Measurements from ENCODE around the gene LHX2.

Gene LHX2

DNA sequence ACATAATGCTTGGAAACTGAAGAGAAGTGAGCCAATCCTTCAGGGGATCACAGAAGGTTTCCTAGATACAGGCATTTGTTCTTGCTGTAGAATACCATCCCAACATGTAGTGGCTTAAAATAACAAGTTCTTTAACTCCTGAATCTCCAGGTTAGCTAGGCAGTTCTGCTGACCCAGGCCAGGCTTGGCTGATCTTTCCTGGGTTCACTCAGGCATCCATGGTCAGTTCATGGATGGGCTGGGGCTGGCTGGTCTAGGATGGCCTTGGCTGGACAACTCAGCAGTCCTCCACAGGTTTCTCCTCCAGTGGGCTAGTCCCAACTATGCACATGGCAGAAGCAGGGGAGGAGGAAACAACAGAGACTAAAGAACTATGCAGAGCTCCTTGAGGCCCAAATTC is 44.2 kb upstream of the LHX2 start:
- no peaks in the 10 kb centered on the region for H3K79me2 ChIP-seq (ENCODE audit: low read length)
- no peaks in the 10 kb centered on the region for H3K27me3 ChIP-seq (replicated peaks; ENCODE audit: insufficient read depth, low read length)
- no peaks in the 10 kb centered on the region for H4K20me1 ChIP-seq (ENCODE audit: insufficient read depth, low read length)
- no peak overlapping the region for H3K27ac ChIP-seq (ENCODE audit: low read length)
- H2AFZ ChIP-seq (ENCODE audit: low read length): no peak overlapping the region
- H3K4me1 ChIP-seq (ENCODE audit: low read length): no peaks in the 10 kb centered on the region
- H3K36me3 ChIP-seq (replicated peaks; ENCODE audit: insufficient read depth, low read length): no peaks in the 10 kb centered on the region
- H3K9ac ChIP-seq (ENCODE audit: low read length): no peak overlapping the region
- H3F3A ChIP-seq (ENCODE audit: insufficient read depth, low read length): no peaks in the 10 kb centered on the region
- TF ChIP-seq, protein P1, sequence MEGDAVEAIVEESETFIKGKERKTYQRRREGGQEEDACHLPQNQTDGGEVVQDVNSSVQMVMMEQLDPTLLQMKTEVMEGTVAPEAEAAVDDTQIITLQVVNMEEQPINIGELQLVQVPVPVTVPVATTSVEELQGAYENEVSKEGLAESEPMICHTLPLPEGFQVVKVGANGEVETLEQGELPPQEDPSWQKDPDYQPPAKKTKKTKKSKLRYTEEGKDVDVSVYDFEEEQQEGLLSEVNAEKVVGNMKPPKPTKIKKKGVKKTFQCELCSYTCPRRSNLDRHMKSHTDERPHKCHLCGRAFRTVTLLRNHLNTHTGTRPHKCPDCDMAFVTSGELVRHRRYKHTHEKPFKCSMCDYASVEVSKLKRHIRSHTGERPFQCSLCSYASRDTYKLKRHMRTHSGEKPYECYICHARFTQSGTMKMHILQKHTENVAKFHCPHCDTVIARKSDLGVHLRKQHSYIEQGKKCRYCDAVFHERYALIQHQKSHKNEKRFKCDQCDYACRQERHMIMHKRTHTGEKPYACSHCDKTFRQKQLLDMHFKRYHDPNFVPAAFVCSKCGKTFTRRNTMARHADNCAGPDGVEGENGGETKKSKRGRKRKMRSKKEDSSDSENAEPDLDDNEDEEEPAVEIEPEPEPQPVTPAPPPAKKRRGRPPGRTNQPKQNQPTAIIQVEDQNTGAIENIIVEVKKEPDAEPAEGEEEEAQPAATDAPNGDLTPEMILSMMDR (IDR thresholded peaks at IDR 0.05; ENCODE audit: low read length): no peak
- no peak for TF ChIP-seq EZH2 (optimal IDR thresholded peaks at IDR 0.05; ENCODE audit: low read depth, low read length)
- TF ChIP-seq EZH2phosphoT487 (IDR thresholded peaks at IDR 0.05; ENCODE audit: low read length): no peak
- no peaks in the 10 kb centered on the region for H3K9me2 ChIP-seq (replicated peaks; ENCODE audit: insufficient read depth, low read length)
- no peak overlapping the region for H3K4me3 ChIP-seq (ENCODE audit: low read length)
- H3K9me3 ChIP-seq (replicated peaks; ENCODE audit: insufficient read depth, low read length): no peaks in the 10 kb centered on the region
- no peak overlapping the region for H3K4me2 ChIP-seq (ENCODE audit: low read depth, low read length)
- no peak for DNase-seq

DNA sequence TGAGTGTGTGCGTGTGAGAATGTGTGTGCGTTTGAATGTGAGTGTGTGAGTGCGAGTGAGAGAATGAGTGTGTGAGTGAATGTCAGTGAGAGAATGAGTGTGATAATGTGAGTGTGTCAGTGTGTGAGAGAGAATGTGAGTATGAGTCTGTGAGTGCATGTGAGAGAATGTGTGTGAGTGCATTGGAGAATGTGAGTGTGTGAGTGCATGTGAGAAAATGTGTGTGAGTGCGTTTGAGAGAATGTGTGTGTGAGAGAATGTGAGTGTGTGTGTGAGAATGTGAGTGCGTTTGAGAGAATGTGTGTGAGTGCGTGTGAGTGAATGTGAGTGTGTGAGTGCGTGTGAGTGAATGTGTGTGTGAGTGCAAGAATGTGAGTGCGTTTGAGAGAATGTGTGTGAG is 39.0 kb upstream of the LHX2 start:
- TF ChIP-seq EZH2phosphoT487 (IDR thresholded peaks at IDR 0.05; ENCODE audit: low read length): no peak
- TF ChIP-seq, protein P1 (IDR thresholded peaks at IDR 0.05; ENCODE audit: low read length): no peak
- no peak for TF ChIP-seq EZH2 (optimal IDR thresholded peaks at IDR 0.05; ENCODE audit: low read depth, low read length)
- Histone ChIP-seq H3K4me2 (ENCODE audit: low read depth, low read length) (no peak overlapping the region), H3K4me1 (ENCODE audit: low read length) (no peaks in the 10 kb centered on the region), H3K79me2 (ENCODE audit: low read length) (no peaks in the 10 kb centered on the region), H3K9me3 (replicated peaks; ENCODE audit: insufficient read depth, low read length) (no peaks in the 10 kb centered on the region), H3K27ac (ENCODE audit: low read length) (no peak overlapping the region), H2AFZ (ENCODE audit: low read length) (no peak overlapping the region), H3F3A (ENCODE audit: insufficient read depth, low read length) (no peaks in the 10 kb centered on the region), H3K27me3 (replicated peaks; ENCODE audit: insufficient read depth, low read length) (no peaks in the 10 kb centered on the region), H3K9me2 (replicated peaks; ENCODE audit: insufficient read depth, low read length) (no peaks in the 10 kb centered on the region), H3K36me3 (replicated peaks; ENCODE audit: insufficient read depth, low read length) (no peaks in the 10 kb centered on the region), H4K20me1 (ENCODE audit: insufficient read depth, low read length) (no peaks in the 10 kb centered on the region), H3K9ac (ENCODE audit: low read length) (no peak overlapping the region), H3K4me3 (ENCODE audit: low read length) (no peak overlapping the region)
- no peak for DNase-seq

DNA sequence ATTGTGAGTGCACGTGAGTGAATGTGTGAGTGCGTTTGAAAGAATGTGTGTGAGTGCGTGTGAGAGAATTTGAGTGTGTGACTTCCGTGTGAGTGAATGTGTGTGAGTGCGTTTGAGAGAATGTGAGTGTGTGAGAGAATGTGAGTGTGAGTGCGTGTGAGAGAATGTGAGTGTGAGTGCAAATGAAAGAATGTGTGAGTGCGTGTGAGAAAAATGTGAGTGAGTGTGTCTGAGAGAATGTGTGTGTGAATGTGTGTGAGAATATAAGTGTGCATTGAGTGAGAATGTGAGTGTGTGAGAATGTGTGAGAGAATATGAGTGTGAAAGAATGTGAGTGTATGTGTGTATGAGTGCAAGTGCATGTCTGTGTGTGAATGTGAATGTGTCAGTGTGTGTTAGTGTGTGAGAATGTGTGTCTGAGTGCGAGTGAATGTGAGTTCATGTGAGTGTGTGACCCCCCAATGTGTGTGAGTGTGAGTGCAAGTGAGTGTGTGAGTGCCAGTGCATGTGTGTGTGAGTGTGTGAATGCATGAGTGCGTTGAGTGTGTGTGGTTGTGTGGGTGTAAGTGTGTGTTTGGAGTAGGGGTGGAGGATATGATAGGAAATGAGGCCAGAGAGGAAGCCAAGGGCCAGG is 37.9 kb upstream of the LHX2 start:
- Histone ChIP-seq H3K27me3 (replicated peaks; ENCODE audit: insufficient read depth, low read length) (no peaks in the 10 kb centered on the region), H3F3A (ENCODE audit: insufficient read depth, low read length) (no peaks in the 10 kb centered on the region), H3K9me3 (replicated peaks; ENCODE audit: insufficient read depth, low read length) (no peaks in the 10 kb centered on the region), H3K27ac (ENCODE audit: low read length) (no peak overlapping the region), H3K9ac (ENCODE audit: low read length) (no peak overlapping the region), H3K4me3 (ENCODE audit: low read length) (no peak overlapping the region), H3K4me1 (ENCODE audit: low read length) (no peaks in the 10 kb centered on the region), H3K36me3 (replicated peaks; ENCODE audit: insufficient read depth, low read length) (no peaks in the 10 kb centered on the region), H3K79me2 (ENCODE audit: low read length) (no peaks in the 10 kb centered on the region), H2AFZ (ENCODE audit: low read length) (no peak overlapping the region), H3K4me2 (ENCODE audit: low read depth, low read length) (no peak overlapping the region), H4K20me1 (ENCODE audit: insufficient read depth, low read length) (no peaks in the 10 kb centered on the region), H3K9me2 (replicated peaks; ENCODE audit: insufficient read depth, low read length) (no peaks in the 10 kb centered on the region)
- TF ChIP-seq, protein P1 (IDR thresholded peaks at IDR 0.05; ENCODE audit: low read length): no peak
- no peak for TF ChIP-seq EZH2phosphoT487 (IDR thresholded peaks at IDR 0.05; ENCODE audit: low read length)
- no peak for DNase-seq
